ENCODE data around the gene PRAMEF11. TPM values are rescaled to one million over a fixed set of nuclear protein-coding genes. Genes with fewer than 3 reads are reported as not detected.

The PRAMEF11 gene
- total and polyA plus RNA-seq, 2 of the 8 experiments (the other 6 are each of a cell fraction or from before 2014, with no cell fraction given), result not detected

DNA sequence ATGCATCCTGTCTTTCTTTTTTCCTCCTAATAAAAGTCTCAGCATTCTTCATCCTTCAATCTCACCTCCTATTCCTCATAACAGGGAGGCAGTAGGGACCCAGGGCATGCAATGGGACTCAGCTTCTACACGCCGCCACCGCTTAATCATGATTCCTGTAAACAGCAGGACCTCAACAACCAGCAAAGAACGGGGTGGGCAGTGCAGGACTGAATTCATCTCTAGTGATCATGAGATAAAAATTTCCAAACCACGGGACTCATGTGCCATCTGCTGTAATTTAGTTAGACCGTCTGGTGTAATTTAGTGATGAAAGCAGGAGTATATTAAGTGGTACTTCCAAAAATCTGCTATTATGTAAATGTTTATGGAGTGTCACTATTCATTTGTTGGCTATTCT, 52.3 kb downstream of the PRAMEF11 start (continued):
- TF ChIP-seq SP1 (IDR thresholded peaks at IDR 0.05; ENCODE audit: low read depth, low read length) (no peak), CBX8 (IDR thresholded peaks at IDR 0.05; ENCODE audit: borderline replicate concordance, low read depth, low read length) (no peak)
